Hematopoietic multipotent progenitor cell (in vitro differentiated cells): ENCODE data around the gene SYT8. TPM values are rescaled to one million over a fixed set of nuclear protein-coding genes. Genes with fewer than 3 reads are reported as not detected.
A peak's percentile ranks its signal among the peaks of the same experiment; 100 is the strongest.
"Not testable (repeated sequence)": the region's sequence is repeated elsewhere in the genome, so short reads cannot be mapped to it uniquely, and the experiment has no call there.

ENCODE experiments used
- DNase-seq, 3 donors: peaks; one replicate each; pipeline ENCODE4 v3.0.0-alpha.2; 2011 to 2015; ENCODE audit warnings: low read depth in 2 of 3, low spot score in 2 of 3
- total RNA-seq: library from RNA; depleted of rRNA; stranded (reverse); fragments of >200 nt; gene quantifications from one replicate; pipeline ENCODE4 v1.2.3, GENCODE V29; 2012

The SYT8 gene, protein sequence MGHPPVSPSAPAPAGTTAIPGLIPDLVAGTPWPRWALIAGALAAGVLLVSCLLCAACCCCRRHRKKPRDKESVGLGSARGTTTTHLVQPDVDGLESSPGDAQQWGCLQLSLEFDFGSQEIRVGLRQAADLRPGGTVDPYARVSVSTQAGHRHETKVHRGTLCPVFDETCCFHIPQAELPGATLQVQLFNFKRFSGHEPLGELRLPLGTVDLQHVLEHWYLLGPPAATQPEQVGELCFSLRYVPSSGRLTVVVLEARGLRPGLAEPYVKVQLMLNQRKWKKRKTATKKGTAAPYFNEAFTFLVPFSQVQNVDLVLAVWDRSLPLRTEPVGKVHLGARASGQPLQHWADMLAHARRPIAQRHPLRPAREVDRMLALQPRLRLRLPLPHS
- total RNA-seq, result not detected

GRCh38 chr11:1834779-1835670, at the start of gene SYT8:
TSS of gene SYT8 (plus strand) at chr11:1834990. CDS start at chr11:1835106, 116 bp downstream.
- DNase-seq, result no peak

- no peak for DNase-seq
Measured at GRCh38 chr11:1785749-1786413, 48.9 kb upstream of the SYT8 start.

- no peak for DNase-seq
Measured at GRCh38 chr11:1786466-1786865, 48.3 kb upstream of the SYT8 start.

GRCh38 chr11:1791912-1792311, 42.9 kb upstream of the SYT8 start:
- DNase-seq, result no peak

- no peak for DNase-seq
Measured at GRCh38 chr11:1792461-1792860, 42.3 kb upstream of the SYT8 start.

- no peak for DNase-seq
Measured at GRCh38 chr11:1793081-1793480, 41.7 kb upstream of the SYT8 start.

DNA sequence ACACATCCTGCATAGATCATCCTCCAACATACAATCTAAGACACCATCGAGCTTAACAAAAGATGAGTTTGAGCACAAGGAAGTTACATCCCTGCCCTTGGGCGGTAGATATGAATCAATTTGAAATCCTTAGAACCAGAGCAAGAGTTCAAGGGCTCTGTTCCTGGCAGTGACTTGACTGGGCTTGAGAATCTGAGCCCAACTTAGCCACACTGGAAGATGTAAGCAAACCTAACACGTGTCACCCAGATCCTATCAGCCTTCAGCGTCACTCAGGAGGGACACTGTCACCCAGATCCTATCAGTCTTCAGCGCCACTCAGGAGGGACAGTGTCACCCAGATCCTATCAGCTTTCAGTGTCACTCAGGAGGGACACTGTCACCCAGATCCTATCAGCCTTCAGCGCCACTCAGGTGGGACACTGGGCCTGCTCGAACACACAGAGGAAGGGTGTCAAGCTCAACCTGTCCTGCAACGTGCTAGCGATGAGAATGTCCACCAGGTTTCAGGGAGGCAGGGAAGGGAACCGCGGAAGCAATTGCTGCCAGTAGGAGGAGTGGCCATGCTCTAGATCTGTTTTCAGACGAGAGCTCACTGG, 38.3 kb upstream of the SYT8 start:
- DNase-seq, result no peak

DNA sequence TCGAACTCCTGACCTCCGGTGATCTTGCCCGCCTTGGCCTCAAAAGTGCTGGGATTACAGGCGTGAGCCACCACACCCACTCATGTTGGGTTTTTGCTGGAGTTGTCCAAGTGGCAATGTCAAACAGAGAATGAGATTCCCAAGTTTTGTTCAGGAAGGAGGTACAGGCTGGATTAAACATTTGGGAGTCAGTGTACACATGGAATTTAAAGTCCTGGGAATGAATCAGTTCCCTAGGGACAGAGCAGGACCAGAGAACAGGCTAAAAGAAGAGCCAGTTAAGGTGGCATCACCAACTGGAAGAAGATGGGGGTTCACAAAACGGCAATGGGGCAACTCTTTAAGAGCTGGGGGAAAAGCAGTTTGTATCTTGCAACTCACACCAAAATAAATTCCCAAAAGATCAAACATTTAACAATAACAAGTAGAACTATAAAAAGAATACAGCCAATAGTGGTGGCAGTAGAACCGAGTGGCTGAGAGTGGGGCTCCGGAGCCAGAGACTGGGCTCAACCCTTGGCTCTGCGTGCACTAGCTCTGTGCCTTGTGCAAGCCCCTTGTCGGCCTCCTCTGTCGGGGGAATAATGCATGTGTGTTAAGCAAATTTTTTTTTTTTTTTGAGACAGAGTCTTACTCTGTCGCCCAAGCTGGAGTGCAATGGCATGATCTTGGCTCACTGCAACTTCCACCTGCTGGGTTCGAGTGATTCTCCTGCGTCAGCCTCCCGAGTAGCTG, 37.2 kb upstream of the SYT8 start:
- no peak for DNase-seq

DNA sequence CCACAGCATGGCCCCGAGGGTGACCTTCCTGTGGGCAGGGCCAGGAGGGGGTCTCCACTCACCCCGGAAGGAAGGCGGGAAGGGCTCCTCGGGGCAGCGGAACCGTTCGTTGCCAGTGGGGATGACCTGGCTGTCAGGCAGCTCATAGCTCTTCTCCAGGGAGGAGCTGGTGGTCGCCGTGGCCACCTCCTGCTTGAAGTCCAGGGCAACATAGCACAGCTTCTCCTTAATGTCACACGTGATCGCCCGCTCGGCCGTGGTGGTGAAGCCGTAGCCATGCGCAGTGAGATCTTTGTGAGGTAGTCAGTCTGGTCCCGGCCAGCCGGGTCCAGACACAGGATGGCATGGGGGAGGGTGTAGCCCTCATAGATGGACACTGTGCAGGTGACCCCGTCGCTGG, 31.5 kb upstream of the SYT8 start:
- no peak for DNase-seq

GRCh38 chr11:1803835-1804519, 30.8 kb upstream of the SYT8 start:
- DNase-seq, result not testable (repeated sequence)

GRCh38 chr11:1805525-1805924, 29.3 kb upstream of the SYT8 start:
- no peak for DNase-seq

DNA sequence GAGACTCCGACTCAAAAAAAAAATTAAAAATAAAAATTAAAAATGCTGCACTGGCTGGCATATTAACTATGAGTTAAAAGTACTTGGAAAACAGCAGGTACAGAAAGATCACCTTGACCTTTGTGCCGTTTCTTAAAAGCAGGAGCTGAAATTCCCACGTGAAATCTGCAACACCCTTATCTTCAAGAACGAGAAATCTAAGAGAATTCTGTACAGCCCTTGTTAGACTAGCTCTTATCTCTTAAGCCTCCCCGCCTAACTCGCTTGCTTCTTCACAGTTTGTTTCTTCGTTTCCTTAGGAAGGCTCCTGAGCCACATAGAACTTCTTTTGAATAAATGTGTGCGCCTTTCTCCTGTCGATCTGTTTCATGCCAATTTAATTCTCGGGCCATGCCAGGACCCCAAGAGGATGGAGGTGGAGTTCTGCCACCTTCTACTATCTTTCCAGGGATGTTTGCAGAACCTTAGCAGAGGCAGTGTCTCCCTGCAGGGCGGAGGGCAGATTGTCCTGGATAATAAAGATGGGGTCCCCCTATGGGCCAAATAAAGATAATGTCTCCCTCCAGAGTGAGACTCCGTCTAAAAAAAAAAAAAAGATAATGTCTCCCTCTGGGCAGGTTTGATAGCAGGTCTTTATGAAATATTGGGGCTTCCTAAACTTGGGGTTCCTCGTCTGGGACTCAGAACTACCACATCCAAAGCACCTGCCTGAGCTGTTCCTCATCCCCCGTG, 27.4 kb upstream of the SYT8 start:
- DNase-seq, result peak in 2 of 3 donors; percentile 36 to 62

- DNase-seq, result no peak
Measured at GRCh38 chr11:1810761-1811160, 24.0 kb upstream of the SYT8 start.

DNA sequence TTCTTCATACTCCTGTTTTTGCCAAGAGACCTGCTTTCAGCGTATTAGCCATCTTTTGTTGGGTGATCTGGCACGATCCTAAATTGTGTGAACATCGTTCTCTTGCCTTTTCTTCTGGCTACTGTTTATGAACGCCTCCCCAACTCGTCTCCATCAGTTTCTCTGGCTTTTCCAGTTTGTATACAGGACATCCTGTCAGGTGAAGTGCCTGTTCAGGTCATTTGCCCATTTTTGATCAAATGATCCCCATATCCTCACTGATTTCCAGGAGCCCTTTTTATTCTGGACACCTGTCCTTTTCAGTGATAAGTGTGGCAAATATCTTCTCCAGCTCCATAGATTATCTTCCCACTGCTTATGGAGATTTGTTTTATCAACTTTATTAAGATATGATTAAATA, 22.5 kb upstream of the SYT8 start:
- DNase-seq, result no peak

DNA sequence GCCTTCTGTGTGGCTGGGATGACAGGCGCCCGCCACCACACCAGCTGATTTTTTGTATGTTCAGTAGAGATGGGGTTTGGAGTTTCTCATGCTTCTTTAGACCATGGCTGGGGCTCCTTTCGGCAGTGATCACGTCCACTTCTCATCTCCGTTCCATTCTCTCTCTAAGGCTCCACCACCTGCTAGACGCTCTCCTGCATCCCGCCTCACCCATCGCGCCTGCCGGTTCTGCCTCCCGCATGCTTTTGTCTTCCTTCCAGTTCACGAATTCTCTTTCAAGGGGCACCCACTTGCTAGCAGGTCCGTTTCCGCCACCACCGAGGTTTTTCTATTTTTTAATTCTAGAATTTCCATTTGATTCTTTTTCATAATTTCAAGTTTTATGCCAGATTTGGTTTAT, 22.0 kb upstream of the SYT8 start:
- DNase-seq, result no peak

GRCh38 chr11:1813356-1813755, 21.4 kb upstream of the SYT8 start:
- DNase-seq, result not testable (repeated sequence)

DNA sequence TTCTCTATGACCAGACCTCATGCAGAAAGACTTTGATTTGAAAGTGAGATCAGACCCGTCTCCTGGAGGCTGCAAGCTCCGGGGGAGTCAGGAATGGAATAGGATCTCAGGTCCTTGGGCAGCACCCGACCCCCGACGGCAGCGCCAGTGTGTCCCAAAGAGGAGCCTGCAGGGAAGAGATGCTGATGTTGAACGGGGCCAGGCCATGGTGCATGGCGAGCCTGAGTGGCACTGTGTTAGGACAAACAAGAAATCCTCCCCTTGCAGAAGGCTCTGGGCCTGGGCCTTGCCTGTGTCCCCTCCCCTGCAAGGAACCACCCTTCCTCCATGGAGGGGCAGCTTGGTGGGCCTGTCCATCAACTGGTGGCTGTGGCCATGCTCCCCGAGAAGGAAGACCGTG, 20.1 kb upstream of the SYT8 start:
- DNase-seq, result no peak

DNA sequence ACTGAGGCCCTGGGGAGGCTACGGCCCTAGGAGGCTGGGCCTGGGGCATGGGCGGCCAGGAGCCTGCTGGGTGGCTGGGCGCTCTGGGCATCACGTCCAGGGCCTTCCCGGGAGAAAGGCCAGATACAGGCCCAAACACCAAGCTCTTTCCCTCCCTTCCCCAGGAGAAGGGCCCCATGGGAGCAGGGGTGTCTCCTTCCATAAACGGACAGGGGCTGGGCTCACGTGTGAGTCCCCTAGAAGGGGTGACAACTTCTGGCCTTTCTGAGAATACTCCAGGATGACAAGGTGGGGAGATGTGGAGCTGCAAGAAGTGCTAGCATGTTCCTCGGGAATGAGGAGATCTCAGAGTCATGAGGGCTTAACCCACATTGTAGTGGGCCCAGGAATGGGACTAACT, 19.5 kb upstream of the SYT8 start:
- no peak for DNase-seq

- DNase-seq, result no peak
Measured at GRCh38 chr11:1815751-1816150, 19.0 kb upstream of the SYT8 start.
